ENCODE data around the gene DNAH6.

Gene DNAH6

DNA sequence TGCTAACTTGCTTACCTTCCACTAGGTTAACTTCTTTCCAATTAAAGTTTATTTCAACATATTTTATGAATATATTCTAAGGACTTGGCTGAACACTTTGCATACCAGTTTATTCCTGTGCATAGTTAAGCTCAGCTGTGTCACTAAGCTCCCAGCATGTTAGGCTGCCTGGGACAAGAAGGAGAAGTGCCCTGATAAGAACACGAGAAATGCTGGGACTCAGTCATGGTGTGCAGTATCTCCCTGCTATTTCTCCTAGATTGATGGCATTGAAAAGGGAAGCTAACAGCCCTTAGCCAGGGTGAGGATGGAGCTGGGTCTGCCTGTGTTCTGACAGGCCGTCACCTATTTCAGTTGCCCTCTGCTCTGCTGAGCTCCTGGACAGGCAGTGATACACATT lies 200.3 kb downstream of the DNAH6 start:
- Histone ChIP-seq H3K27ac (no peak overlapping the region), H3K9ac (no peak overlapping the region), H3K4me3 (ENCODE audit: low read depth, low read length) (no peak overlapping the region), H3K9me3 (ENCODE audit: control insufficient read depth, low read length) (no peaks in the 10 kb centered on the region), H3K4me2 (ENCODE audit: low read length) (no peak overlapping the region), H3K79me2 (no peaks in the 10 kb centered on the region), H2AFZ (no peak overlapping the region), H3K36me3 (ENCODE audit: control insufficient read depth, insufficient read depth, low read length) (no peaks in the 10 kb centered on the region), H3K4me1 (no peaks in the 10 kb centered on the region), H3K27me3 (ENCODE audit: control insufficient read depth, insufficient read depth, low read length) (no peaks in the 10 kb centered on the region)
- no peak for TF ChIP-seq CTCF (IDR thresholded peaks at IDR 0.05)

DNA sequence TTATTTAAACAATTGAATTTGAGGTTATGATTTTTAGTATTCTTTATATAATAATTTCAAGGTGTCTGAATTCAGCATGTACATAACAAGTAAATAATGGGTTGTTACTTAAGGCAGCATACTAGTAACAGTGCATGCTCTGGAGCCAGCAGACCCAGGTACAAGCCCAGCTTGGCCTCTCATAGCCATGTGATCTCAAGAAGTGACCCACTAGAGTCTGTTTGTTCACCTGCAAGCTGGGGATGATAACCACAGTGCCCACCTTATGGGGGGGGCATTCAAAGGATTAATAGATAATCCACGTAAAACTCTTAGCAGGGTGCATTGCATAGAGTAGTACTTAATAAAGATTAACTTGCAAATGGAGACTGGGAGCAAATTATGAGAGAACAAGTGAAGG lies 201.0 kb downstream of the DNAH6 start:
- no peak overlapping the region for H2AFZ ChIP-seq
- no peaks in the 10 kb centered on the region for H3K36me3 ChIP-seq (ENCODE audit: control insufficient read depth, insufficient read depth, low read length)
- H3K4me3 ChIP-seq (ENCODE audit: low read depth, low read length) = no peak overlapping the region
- no peaks in the 10 kb centered on the region for H3K27me3 ChIP-seq (ENCODE audit: control insufficient read depth, insufficient read depth, low read length)
- H3K27ac ChIP-seq = no peak overlapping the region
- TF ChIP-seq CTCF (IDR thresholded peaks at IDR 0.05) = no peak
- H3K9ac ChIP-seq = no peak overlapping the region
- no peaks in the 10 kb centered on the region for H3K79me2 ChIP-seq
- no peak overlapping the region for H3K4me2 ChIP-seq (ENCODE audit: low read length)
- no peaks in the 10 kb centered on the region for H3K4me1 ChIP-seq
- no peaks in the 10 kb centered on the region for H3K9me3 ChIP-seq (ENCODE audit: control insufficient read depth, low read length)

- Histone ChIP-seq H3K9me3 (ENCODE audit: control insufficient read depth, low read length) (no peaks in the 10 kb centered on the region), H3K36me3 (ENCODE audit: control insufficient read depth, insufficient read depth, low read length) (no peaks in the 10 kb centered on the region), H3K27me3 (ENCODE audit: control insufficient read depth, insufficient read depth, low read length) (no peaks in the 10 kb centered on the region), H3K4me2 (ENCODE audit: low read length) (no peak overlapping the region), H3K27ac (no peak overlapping the region), H3K4me1 (no peaks in the 10 kb centered on the region), H2AFZ (no peak overlapping the region), H3K9ac (no peak overlapping the region), H3K79me2 (no peaks in the 10 kb centered on the region), H3K4me3 (ENCODE audit: low read depth, low read length) (no peak overlapping the region)
- no peak for TF ChIP-seq CTCF (IDR thresholded peaks at IDR 0.05)
These were observed 203.1 kb downstream of the DNAH6 start for GRCh38 chr2:84719434-84719833.

DNA sequence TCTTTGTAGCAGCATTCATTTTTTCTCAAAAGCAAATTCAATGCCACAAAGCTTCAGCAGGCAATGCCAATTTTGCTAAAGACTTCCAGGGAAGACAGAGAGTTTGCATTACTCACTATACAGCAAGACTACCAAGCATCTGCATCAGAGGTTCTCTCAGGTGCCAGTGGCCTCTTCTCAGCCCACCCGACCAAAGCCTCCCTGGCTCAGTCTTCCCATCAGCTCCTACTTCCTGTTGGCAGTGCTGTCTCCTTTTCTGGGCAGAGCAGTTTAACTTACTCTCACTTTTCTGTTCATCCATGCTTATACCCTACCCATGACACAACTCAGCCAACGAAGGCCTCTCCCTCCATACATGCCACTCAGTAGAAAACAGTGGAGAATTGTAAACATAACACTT lies 207.5 kb downstream of the DNAH6 start:
- Histone ChIP-seq H3K4me1 (no peaks in the 10 kb centered on the region), H3K9ac (no peak overlapping the region), H3K79me2 (no peaks in the 10 kb centered on the region), H2AFZ (no peak overlapping the region), H3K9me3 (ENCODE audit: control insufficient read depth, low read length) (no peaks in the 10 kb centered on the region), H3K36me3 (ENCODE audit: control insufficient read depth, insufficient read depth, low read length) (no peaks in the 10 kb centered on the region), H3K27me3 (ENCODE audit: control insufficient read depth, insufficient read depth, low read length) (no peaks in the 10 kb centered on the region), H3K4me2 (ENCODE audit: low read length) (no peak overlapping the region), H3K27ac (no peak overlapping the region), H3K4me3 (ENCODE audit: low read depth, low read length) (no peak overlapping the region)
- TF ChIP-seq CTCF (IDR thresholded peaks at IDR 0.05) = no peak

DNA sequence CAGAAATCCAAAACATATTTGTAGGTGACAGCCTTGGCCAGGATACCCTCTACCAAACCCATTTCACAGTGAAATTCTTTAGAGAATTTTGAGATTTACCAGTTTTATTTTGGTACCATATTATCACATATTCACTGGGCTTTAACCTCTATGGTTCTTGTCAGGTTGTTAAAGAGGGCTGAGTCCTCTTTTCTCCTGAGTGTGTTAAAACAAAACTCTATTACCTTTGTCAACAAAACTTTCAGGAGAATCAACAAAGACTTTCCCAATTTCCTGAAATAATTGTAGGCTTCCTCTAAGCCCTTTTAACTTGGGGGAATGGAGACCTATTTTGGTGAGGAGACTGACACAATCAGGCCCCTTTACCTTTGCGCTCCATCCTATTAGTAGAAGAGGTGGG lies 209.4 kb downstream of the DNAH6 start:
- TF ChIP-seq CTCF (IDR thresholded peaks at IDR 0.05) = no peak
- Histone ChIP-seq H3K79me2 (no peaks in the 10 kb centered on the region), H2AFZ (no peak overlapping the region), H3K9me3 (ENCODE audit: control insufficient read depth, low read length) (no peaks in the 10 kb centered on the region), H3K27me3 (ENCODE audit: control insufficient read depth, insufficient read depth, low read length) (no peaks in the 10 kb centered on the region), H3K27ac (no peak overlapping the region), H3K4me3 (ENCODE audit: low read depth, low read length) (no peak overlapping the region), H3K9ac (no peak overlapping the region), H3K4me1 (no peaks in the 10 kb centered on the region), H3K4me2 (ENCODE audit: low read length) (no peak overlapping the region), H3K36me3 (ENCODE audit: control insufficient read depth, insufficient read depth, low read length) (no peaks in the 10 kb centered on the region)

All from parathyroid adenoma (tissue), 2 donors.